Endothelial cell of umbilical vein (primary cell): ENCODE data around the gene COL4A2.
"Not testable (repeated sequence)": the region's sequence is repeated elsewhere in the genome, so short reads cannot be mapped to it uniquely, and the experiment has no call there.

ENCODE experiments used
- CTCF ChIP-seq, 2 donors: IDR thresholded peaks; 1 replicate in 1 of 2; 2 replicates in 1 of 2; pipeline ENCODE4 v1.5.1; 2011; ENCODE audit warnings: low read length in 2 of 2, mild to moderate bottlenecking in 2 of 2, moderate library complexity in 2 of 2, control low read depth in 1 of 2, inconsistent platforms in 1 of 2, low read depth in 1 of 2; ENCODE audit not compliant: insufficient read depth in 1 of 2; ENCODE audit errors: extremely low read depth in 1 of 2
- FOS ChIP-seq: IDR thresholded peaks from 2 replicates; pipeline ENCODE4 v1.6.1; 2011; ENCODE audit warnings: mild to moderate bottlenecking, low read length, moderate library complexity, borderline replicate concordance; ENCODE audit not compliant: insufficient read depth
- GATA2 ChIP-seq: IDR thresholded peaks from 2 replicates; pipeline ENCODE4 v1.7.0; 2011; ENCODE audit warnings: low read depth, mild to moderate bottlenecking, moderate library complexity, mixed read lengths, low read length; ENCODE audit not compliant: insufficient read length, insufficient read depth
- MYC ChIP-seq: IDR thresholded peaks from one replicate; pipeline ENCODE4 v1.6.1; 2011; ENCODE audit warnings: mild to moderate bottlenecking, low read depth, low read length
- POLR2A ChIP-seq: IDR thresholded peaks from 2 replicates; pipeline ENCODE4 v1.6.1; 2012; ENCODE audit warnings: low read depth, mild to moderate bottlenecking, control low read depth, low read length
- POLR2AphosphoS5 ChIP-seq: IDR thresholded peaks from 2 replicates; pipeline ENCODE4 v1.6.1; 2012; ENCODE audit warnings: low read depth, mild to moderate bottlenecking, control low read depth, low read length, moderate library complexity; ENCODE audit not compliant: insufficient read depth

GRCh38 chr13:110453091-110453490, 146.0 kb downstream of the COL4A2 start:
- not testable (repeated sequence) for TF ChIP-seq CTCF (IDR thresholded peaks at IDR 0.05; ENCODE audit: extremely low read depth in 1 of 2, insufficient read depth in 1 of 2, low read depth in 1 of 2, low read length in 2 of 2); MYC; POLR2AphosphoS5; POLR2A; FOS; GATA2
